Lung (tissue), 12 donors: Measurements from ENCODE around the gene NLGN1. TPM values are rescaled to one million over a fixed set of nuclear protein-coding genes. Genes with fewer than 3 reads are reported as not detected.
"Not testable (repeated sequence)": the region's sequence is repeated elsewhere in the genome, so short reads cannot be mapped to it uniquely, and the experiment has no call there.

ENCODE experiments used
- ATAC-seq: fragments of 200-7000 bp; cut with Tn5 transposase; one replicate; pipeline ENCODE4 v1.9.1; 2020; ENCODE audit warnings: moderate number of reproducible peaks; ENCODE audit not compliant: insufficient read depth, low FRiP score
- DNase-seq, 3 donors: peaks; one replicate each; pipeline ENCODE4 v3.0.0-alpha.2; 2013 to 2017
- H3K27ac ChIP-seq, 2 donors: one replicate each; pipeline ENCODE4 v1.5.1; 2013; ENCODE audit warnings: mild to moderate bottlenecking in 2 of 2, moderate library complexity in 2 of 2, control low read depth in 1 of 2, inconsistent platforms in 1 of 2, low read depth in 1 of 2, low read length in 1 of 2
- H3K27me3 ChIP-seq, 3 donors: one replicate each; pipeline ENCODE4 v1.5.1; 2013; ENCODE audit warnings: low read length in 2 of 3; ENCODE audit not compliant: control insufficient read depth in 3 of 3, insufficient read depth in 3 of 3
- H3K36me3 ChIP-seq, 4 donors: one replicate each; pipeline ENCODE4 v1.5.1; 2013; ENCODE audit warnings: low read length in 4 of 4, mild to moderate bottlenecking in 1 of 4, moderate library complexity in 1 of 4; ENCODE audit not compliant: control insufficient read depth in 4 of 4, insufficient read depth in 4 of 4
- H3K4me1 ChIP-seq, 5 donors: one replicate each; pipeline ENCODE4 v1.5.1; 2013; ENCODE audit warnings: low read length in 5 of 5, mild to moderate bottlenecking in 2 of 5, moderate library complexity in 1 of 5; ENCODE audit not compliant: control insufficient read depth in 5 of 5, insufficient read depth in 5 of 5
- H3K4me3 ChIP-seq: one replicate; pipeline ENCODE4 v1.5.1; 2013; ENCODE audit warnings: mild to moderate bottlenecking, control low read depth, moderate library complexity
- H3K9ac ChIP-seq, 2 donors: one replicate each; pipeline ENCODE4 v1.5.1; 2013; ENCODE audit warnings: low read length in 2 of 2, control low read depth in 1 of 2; ENCODE audit not compliant: insufficient read depth in 1 of 2
- H3K9me3 ChIP-seq, 4 donors: one replicate each; pipeline ENCODE4 v1.5.1; 2013; ENCODE audit warnings: low read length in 3 of 4, mild to moderate bottlenecking in 1 of 4, moderate library complexity in 1 of 4; ENCODE audit not compliant: control insufficient read depth in 4 of 4, insufficient read depth in 3 of 4
- CTCF ChIP-seq: IDR thresholded peaks from 2 replicates; pipeline ENCODE4 v1.5.1; 2012; ENCODE audit warnings: mild to moderate bottlenecking; ENCODE audit errors: control extremely low read depth, extremely low read depth
- WGBS, 2 donors: extraction: QIAGEN DNeasy Blood & Tissue Kit; methylation state at CpG; one replicate each; pipeline ENCODE4 v1.1.7; 2013; 5-methylcytosine and 5-hydroxymethylcytosine counted together
- polyA plus RNA-seq, 2 donors: library from polyadenylated mRNA; stranded (reverse); fragments of 200-250 nt; gene quantifications; one replicate each; pipeline ENCODE4 v1.2.1, GENCODE V29; 2013
- total RNA-seq, 2 donors: library from RNA; depleted of rRNA in 1 of 2; stranded (reverse); fragments of >200 nt in 1 of 2; gene quantifications; one replicate each; pipeline ENCODE4 v1.2.1, GENCODE V29; 2014 to 2021
- donor health status: control.
- donor health status: control.
- donor health status: Bipolar disorder and iron deficiency.
- donor health status: healthy.
- donor health status: DM: yes; HTN: yes; CAD: no.

Gene NLGN1
- total and polyA plus RNA-seq, 4 donors = 0.24 to 22.2 (median 1.9) TPM

DNA sequence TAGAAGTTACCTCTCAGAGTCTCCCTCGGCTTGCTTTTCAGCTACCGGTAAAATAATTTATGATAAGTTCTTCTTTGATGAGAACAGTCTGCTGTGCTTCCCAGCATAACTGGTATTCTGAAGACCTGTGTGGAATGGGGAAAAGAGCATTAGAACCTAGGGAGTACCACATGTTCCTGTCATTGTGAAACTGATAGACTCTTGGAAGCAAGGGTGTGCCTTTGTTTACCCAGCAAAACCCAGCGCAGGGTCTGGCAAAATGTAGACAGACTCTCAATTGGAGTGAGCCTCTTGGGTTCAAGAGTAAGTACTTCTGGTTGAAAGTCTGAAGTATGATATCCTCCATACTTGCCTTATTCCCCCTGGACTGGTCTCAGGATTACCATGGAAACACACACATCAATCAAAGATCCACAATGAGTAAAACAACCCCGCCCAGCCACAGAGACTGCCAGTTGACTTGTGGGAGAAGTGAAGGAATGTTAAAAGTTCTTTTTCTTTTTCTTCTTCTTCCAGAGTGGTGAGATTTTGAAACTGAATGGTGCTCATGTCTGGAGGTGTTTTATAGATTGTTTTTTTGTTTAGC lies 809.2 kb downstream of the NLGN1 start:
- Histone ChIP-seq H3K4me1 (peaks cover 0 to 10% (median 0%) of the 10 kb centered on the region in 5 donors), H3K9ac (no peak overlapping the region), H3K36me3 (no peaks in the 10 kb centered on the region), H3K9me3 (no peaks in the 10 kb centered on the region), H3K4me3 (no peak overlapping the region), H3K27ac (no peak overlapping the region), H3K27me3 (no peaks in the 10 kb centered on the region)
- WGBS, 2 donors = 68 to 88% methylated on average over 4 of the region's 4 CpGs
- DNase-seq (peak in 1 of 3 donors; percentile 53), ATAC-seq (no peak)
- no peak for TF ChIP-seq CTCF

DNA sequence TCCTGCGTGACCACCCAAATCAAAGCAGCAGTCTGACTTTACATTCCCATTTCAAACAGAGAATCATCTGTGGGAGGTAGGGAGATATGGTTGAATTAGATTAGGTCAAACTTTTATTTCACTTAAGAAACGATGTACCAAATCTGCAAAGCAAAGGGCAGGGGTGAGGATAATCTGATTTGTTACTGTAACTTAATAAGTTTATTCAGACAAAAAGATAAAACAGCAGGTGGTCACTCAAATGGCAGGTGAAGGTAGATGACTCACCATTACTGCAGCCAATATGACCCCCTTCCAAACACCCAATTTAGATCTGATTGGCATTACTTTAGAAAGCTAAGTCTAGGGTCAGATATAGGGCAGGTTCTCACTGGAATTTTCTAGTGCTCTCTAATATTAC lies 810.6 kb downstream of the NLGN1 start:
- H3K9me3 ChIP-seq = no peaks in the 10 kb centered on the region
- no peak overlapping the region for H3K4me3 ChIP-seq
- no peaks in the 10 kb centered on the region for H3K27me3 ChIP-seq
- 91% methylated on average over 2 of the region's 2 CpGs for WGBS, 2 donors
- no peak overlapping the region for H3K27ac ChIP-seq
- H3K36me3 ChIP-seq = no peaks in the 10 kb centered on the region
- peaks cover 0 to 9% (median 0%) of the 10 kb centered on the region in 5 donors for H3K4me1 ChIP-seq
- no peak for ATAC-seq
- no peak overlapping the region for H3K9ac ChIP-seq
- DNase-seq = no peak
- no peak for TF ChIP-seq CTCF

DNA sequence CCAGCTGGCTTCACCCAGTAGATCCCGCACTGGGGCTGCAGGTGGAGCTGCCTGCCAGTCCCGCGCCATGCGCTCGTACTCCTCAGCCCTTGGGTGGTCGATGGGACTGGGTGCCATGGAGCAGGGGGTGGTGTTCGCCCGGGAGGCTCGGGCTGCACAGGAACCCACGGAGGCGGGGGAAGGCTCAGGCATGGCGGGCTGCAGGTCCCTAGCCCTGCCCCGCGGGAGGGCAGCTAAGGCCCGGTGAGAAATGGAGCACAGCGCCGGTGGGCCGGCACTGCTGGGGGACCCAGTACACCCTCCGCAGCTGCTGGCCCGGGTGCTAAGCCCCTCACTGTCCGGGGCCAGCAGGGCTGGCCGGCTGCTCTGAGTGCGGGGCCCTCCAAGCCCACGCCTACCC lies 814.4 kb downstream of the NLGN1 start:
- H3K27ac ChIP-seq, DNase-seq, ATAC-seq, H3K36me3 ChIP-seq, H3K4me1 ChIP-seq, H3K9me3 ChIP-seq, H3K4me3 ChIP-seq, H3K27me3 ChIP-seq, H3K9ac ChIP-seq: not testable (repeated sequence)
- WGBS, 2 donors = 97 to 99% methylated on average over 23 to 24 of the region's 24 CpGs

DNA sequence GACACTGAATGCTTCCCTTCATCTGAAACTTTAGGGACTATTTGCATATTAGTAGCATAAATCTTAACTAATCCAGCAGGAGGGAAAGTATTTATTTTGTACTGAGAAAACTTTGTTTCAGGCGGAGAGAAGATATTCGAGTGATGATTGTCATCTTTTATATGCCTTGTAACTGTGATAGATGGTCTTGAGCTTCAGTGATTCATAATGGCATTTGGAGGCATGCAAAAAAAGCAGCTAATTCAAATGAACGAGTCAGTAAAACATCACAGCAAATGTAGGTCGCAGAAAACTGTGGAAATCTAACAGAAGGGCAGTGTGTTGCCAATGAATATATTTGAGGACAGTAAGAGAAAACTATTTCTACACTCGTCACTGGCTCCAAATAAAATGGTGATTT lies 817.9 kb downstream of the NLGN1 start:
- DNase-seq (no peak), ATAC-seq (no peak)
- H3K27ac ChIP-seq = no peak overlapping the region
- no peaks in the 10 kb centered on the region for H3K4me1 ChIP-seq
- 89 to 91% methylated on average over 5 of the region's 5 CpGs for WGBS, 2 donors
- no peaks in the 10 kb centered on the region for H3K27me3 ChIP-seq
- H3K9me3 ChIP-seq = no peaks in the 10 kb centered on the region
- no peaks in the 10 kb centered on the region for H3K36me3 ChIP-seq
- TF ChIP-seq CTCF = no peak
- H3K9ac ChIP-seq = no peak overlapping the region
- H3K4me3 ChIP-seq = no peak overlapping the region
